HL-60 (cell line): ENCODE data around the gene CIDEC.

ENCODE experiments used
- DNase-seq, 2 experiments: peaks; one replicate each; pipeline ENCODE4 v3.0.0-alpha.2; 2010 to 2020; ENCODE audit warnings: low read depth in 1 of 2, low spot score in 1 of 2
- H3K27ac ChIP-seq: fragments of 250-450 bp; sonication (Bioruptor Pico); replicated peaks from 2 replicates; pipeline ENCODE4 v1.5.1; 2020; ENCODE audit warnings: mild to moderate bottlenecking, moderate library complexity
- H3K27me3 ChIP-seq: fragments of 250-450 bp; sonication (Bioruptor Pico); 2 replicates; pipeline ENCODE4 v1.5.1; 2021; ENCODE audit warnings: mild to moderate bottlenecking, moderate library complexity; ENCODE audit not compliant: insufficient read depth, poor library complexity, severe bottlenecking
- H3K4me3 ChIP-seq: replicated peaks from 2 replicates; pipeline ENCODE4 v1.5.1; 2011; ENCODE audit warnings: mild to moderate bottlenecking, control low read depth, low read length; ENCODE audit not compliant: insufficient read depth
- CTCF ChIP-seq: IDR thresholded peaks from one replicate; pipeline ENCODE4 v1.5.1; 2011; ENCODE audit warnings: low read length, control low read depth, inconsistent platforms; ENCODE audit not compliant: insufficient read depth
- GABPA ChIP-seq: IDR thresholded peaks from 2 replicates; pipeline ENCODE4 v1.6.1; 2012; ENCODE audit warnings: low read depth
- POLR2AphosphoS5 ChIP-seq: IDR thresholded peaks from 2 replicates; pipeline ENCODE4 v1.6.1; 2012; ENCODE audit warnings: low read depth
- REST ChIP-seq: IDR thresholded peaks from 2 replicates; pipeline ENCODE4 v1.6.1; 2012; ENCODE audit warnings: low read depth; ENCODE audit not compliant: insufficient replicate concordance
- SPI1 ChIP-seq: IDR thresholded peaks from 2 replicates; pipeline ENCODE4 v1.6.1; 2012; ENCODE audit warnings: low read depth, mild to moderate bottlenecking, borderline replicate concordance

Gene CIDEC

GRCh38 chr3:9909221-9910013 is 29.4 kb upstream of the CIDEC start:
- DNase-seq, result no peak
- no peak overlapping the region for H3K4me3 ChIP-seq
- H3K27me3 ChIP-seq, result no peaks in the 10 kb centered on the region
- TF ChIP-seq GABPA, result no peak
- TF ChIP-seq SPI1, result peak; percentile 31; the same call in 1 of the 2 replicates
- no peak for TF ChIP-seq CTCF
- H3K27ac ChIP-seq, result no peak overlapping the region

GRCh38 chr3:9908286-9908685 is 28.2 kb upstream of the CIDEC start:
- Histone ChIP-seq H3K4me3 (no peak overlapping the region), H3K27me3 (no peaks in the 10 kb centered on the region), H3K27ac (no peak overlapping the region)
- TF ChIP-seq POLR2AphosphoS5 (no peak), SPI1 (no peak), CTCF (no peak), GABPA (no peak), REST (no peak)
- DNase-seq, result no peak

- Histone ChIP-seq H3K27me3 (no peaks in the 10 kb centered on the region), H3K4me3 (no peak overlapping the region), H3K27ac (no peak overlapping the region)
- TF ChIP-seq GABPA, result no peak
- no peak for TF ChIP-seq SPI1
- no peak for TF ChIP-seq CTCF
- no peak for TF ChIP-seq POLR2AphosphoS5
- TF ChIP-seq REST, result no peak
- DNase-seq, result no peak
These were observed 26.4 kb upstream of the CIDEC start for GRCh38 chr3:9906480-9906879.

GRCh38 chr3:9903904-9904303 is 23.9 kb upstream of the CIDEC start:
- TF ChIP-seq SPI1, result no peak
- TF ChIP-seq POLR2AphosphoS5, result no peak
- TF ChIP-seq GABPA, result no peak
- no peak for TF ChIP-seq REST
- TF ChIP-seq CTCF, result no peak
- H3K27ac ChIP-seq, result no peak overlapping the region
- H3K4me3 ChIP-seq, result no peak overlapping the region
- H3K27me3 ChIP-seq, result no peaks in the 10 kb centered on the region
- no peak for DNase-seq
